T-helper 1 cell treated with Interleukin-12 subunit alpha and Interleukin-12 subunit beta and Interleukin-4 antibody, amounts not matched to agents 30 μg/mL and 1 μg/mL, for 36 hours (primary cell): ENCODE measurements around the gene TEX53.

Source experiments
- H3K27ac Mint-ChIP-seq: one replicate; pipeline ENCODE4 v1.8.0; 2021; ENCODE audit warnings: mild to moderate bottlenecking, mixed read lengths
- H3K27me3 Mint-ChIP-seq: one replicate; pipeline ENCODE4 v1.8.0; 2021; ENCODE audit warnings: low read depth, mixed read lengths
- H3K36me3 Mint-ChIP-seq: one replicate; pipeline ENCODE4 v1.8.0; 2021; ENCODE audit warnings: low read depth, mixed read lengths
- H3K4me1 Mint-ChIP-seq: one replicate; pipeline ENCODE4 v1.8.0; 2021; ENCODE audit warnings: low read depth, mixed read lengths
- H3K4me3 Mint-ChIP-seq: one replicate; pipeline ENCODE4 v1.8.0; 2021; ENCODE audit warnings: mild to moderate bottlenecking, moderate library complexity, mixed read lengths
- H3K9me3 Mint-ChIP-seq: one replicate; pipeline ENCODE4 v1.8.0; 2021; ENCODE audit warnings: mixed read lengths

Gene TEX53

DNA sequence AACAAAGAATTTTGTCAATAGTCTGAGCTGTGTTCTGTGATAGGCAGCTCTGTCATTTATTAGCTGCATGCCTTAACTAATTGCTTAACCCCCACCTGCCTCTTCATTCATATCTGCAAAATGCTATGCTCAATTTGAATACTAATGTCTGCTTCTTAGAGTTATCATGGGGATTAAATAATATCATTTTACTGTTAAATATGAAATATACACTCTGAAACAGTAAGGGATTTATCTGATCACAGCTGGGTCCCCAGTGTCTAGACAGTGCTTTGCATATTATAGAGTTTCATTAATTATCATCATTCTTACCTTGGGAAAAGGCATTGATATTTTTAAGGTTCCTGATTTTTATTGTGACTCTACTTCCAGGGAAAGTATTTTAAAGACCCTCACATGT, 12.4 kb upstream of the TEX53 start:
- no peak overlapping the region for H3K27ac Mint-ChIP-seq
- H3K27me3 Mint-ChIP-seq: peaks cover 1% of the 10 kb centered on the region
- peaks cover 6% of the 10 kb centered on the region for H3K4me1 Mint-ChIP-seq
- H3K4me3 Mint-ChIP-seq: no peak overlapping the region
- peaks cover 3% of the 10 kb centered on the region for H3K36me3 Mint-ChIP-seq
- H3K9me3 Mint-ChIP-seq: peaks cover 7% of the 10 kb centered on the region

GRCh38 chr9:114668146-114668545, 10.5 kb upstream of the TEX53 start:
- Mint-ChIP-seq H3K4me1 (peaks cover 4% of the 10 kb centered on the region), H3K27ac (no peak overlapping the region), H3K4me3 (no peak overlapping the region), H3K9me3 (peaks cover 7% of the 10 kb centered on the region), H3K36me3 (no peaks in the 10 kb centered on the region), H3K27me3 (peaks cover 11% of the 10 kb centered on the region)

GRCh38 chr9:114666851-114667250, 9.2 kb upstream of the TEX53 start:
- H3K9me3 Mint-ChIP-seq: peaks cover 7% of the 10 kb centered on the region
- peak overlapping the region; percentile 36 for H3K27ac Mint-ChIP-seq
- no peaks in the 10 kb centered on the region for H3K36me3 Mint-ChIP-seq
- no peak overlapping the region for H3K4me3 Mint-ChIP-seq
- H3K27me3 Mint-ChIP-seq: peaks cover 19% of the 10 kb centered on the region
- H3K4me1 Mint-ChIP-seq: peaks cover 8% of the 10 kb centered on the region

- Mint-ChIP-seq H3K9me3 (peaks cover 4% of the 10 kb centered on the region), H3K36me3 (no peaks in the 10 kb centered on the region), H3K4me1 (peaks cover 8% of the 10 kb centered on the region), H3K27me3 (peaks cover 19% of the 10 kb centered on the region), H3K27ac (peak overlapping the region; percentile 36), H3K4me3 (no peak overlapping the region)
Measured at GRCh38 chr9:114666401-114666800, 8.8 kb upstream of the TEX53 start.

DNA sequence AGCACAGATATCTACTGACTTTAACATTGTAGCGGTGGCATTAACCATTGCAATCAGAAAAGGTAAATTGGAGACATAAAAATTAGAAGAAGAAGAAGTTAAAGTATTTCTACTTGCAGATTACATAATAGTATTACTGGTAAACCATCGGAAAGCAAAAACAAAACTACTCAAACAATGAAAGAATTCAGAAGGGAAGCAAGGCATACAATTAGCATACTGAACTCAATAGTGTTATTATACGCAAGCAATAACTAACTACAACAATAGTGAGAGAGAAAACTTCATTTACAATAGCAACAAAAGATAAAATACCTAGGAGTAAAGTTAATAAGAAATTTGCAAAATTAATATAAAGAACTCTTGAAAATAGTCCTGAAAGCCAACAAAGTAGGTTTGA, 6.6 kb upstream of the TEX53 start:
- Mint-ChIP-seq H3K27me3 (peaks cover 19% of the 10 kb centered on the region), H3K27ac (no peak overlapping the region), H3K9me3 (no peaks in the 10 kb centered on the region), H3K36me3 (no peaks in the 10 kb centered on the region), H3K4me1 (peaks cover 8% of the 10 kb centered on the region), H3K4me3 (no peak overlapping the region)

GRCh38 chr9:114662081-114662989, 4.7 kb upstream of the TEX53 start:
- Mint-ChIP-seq H3K4me3 (no peak overlapping the region), H3K27ac (no peak overlapping the region), H3K27me3 (peaks cover 19% of the 10 kb centered on the region), H3K4me1 (peaks cover 8% of the 10 kb centered on the region), H3K9me3 (no peaks in the 10 kb centered on the region), H3K36me3 (no peaks in the 10 kb centered on the region)

DNA sequence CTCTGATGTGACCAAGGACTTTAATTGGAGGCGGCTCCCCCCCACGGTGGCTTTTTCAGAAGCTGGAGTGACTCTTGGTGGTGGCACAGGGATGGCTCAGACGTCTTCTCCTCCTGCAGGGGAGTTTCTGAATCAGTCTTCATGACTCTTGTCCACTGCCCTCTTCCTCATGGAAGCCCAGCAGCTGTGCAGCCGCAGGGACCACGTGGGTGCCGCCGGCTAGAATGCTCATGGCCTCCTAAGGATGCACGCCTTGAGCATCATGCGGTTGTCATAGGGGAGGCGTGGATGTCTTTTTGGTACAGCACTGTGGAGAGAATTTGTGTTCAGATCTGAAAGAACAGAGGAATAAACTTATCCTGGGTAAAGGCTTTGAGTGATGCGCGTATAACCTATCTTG, 1.3 kb downstream of the TEX53 start:
- Mint-ChIP-seq H3K27me3 (no peaks in the 10 kb centered on the region), H3K4me3 (no peak overlapping the region), H3K36me3 (peaks cover 2% of the 10 kb centered on the region), H3K9me3 (no peaks in the 10 kb centered on the region), H3K27ac (no peak overlapping the region), H3K4me1 (peaks cover 18% of the 10 kb centered on the region)

GRCh38 chr9:114655689-114656088, 1.9 kb downstream of the TEX53 start:
- H3K4me3 Mint-ChIP-seq: no peak overlapping the region

DNA sequence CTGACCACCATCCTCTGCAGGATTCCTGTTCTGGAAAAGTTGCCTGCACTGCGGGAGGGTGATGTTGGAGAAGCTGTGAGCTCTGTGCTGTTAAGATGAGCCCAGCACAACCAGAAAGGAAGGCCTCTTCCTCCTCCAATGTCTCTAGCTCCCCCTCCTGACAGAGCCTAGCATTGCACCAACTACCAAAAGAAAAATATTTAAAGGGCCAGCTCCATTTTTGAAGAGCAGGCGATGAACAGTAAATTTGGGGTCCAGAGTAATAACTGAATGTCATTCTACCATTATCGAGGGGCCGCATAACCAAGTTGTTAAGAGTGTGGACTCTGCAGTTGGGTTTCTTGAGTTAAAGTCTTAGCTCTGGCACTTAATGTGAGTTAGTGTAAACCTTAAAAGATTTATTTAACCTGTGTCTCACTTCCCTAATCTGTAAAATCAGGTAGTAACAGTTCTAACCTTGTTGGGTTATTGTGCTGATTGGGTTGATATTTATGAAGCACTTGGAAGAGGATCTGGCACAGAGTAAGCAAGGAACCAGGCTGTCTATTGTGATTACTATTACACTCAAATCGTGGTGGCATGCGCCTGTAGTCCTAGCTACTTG, 3.9 kb downstream of the TEX53 start:
- Mint-ChIP-seq H3K9me3 (no peaks in the 10 kb centered on the region), H3K27me3 (no peaks in the 10 kb centered on the region), H3K4me3 (no peak overlapping the region), H3K36me3 (peaks cover 11% of the 10 kb centered on the region), H3K27ac (no peak overlapping the region), H3K4me1 (peaks cover 18% of the 10 kb centered on the region)

More at GRCh38 chr9:114655689-114656088, 1.9 kb downstream of the TEX53 start:
- H3K4me1 Mint-ChIP-seq: peaks cover 18% of the 10 kb centered on the region
- H3K27ac Mint-ChIP-seq: no peak overlapping the region
- no peaks in the 10 kb centered on the region for H3K27me3 Mint-ChIP-seq
- H3K36me3 Mint-ChIP-seq: peaks cover 2% of the 10 kb centered on the region
- no peaks in the 10 kb centered on the region for H3K9me3 Mint-ChIP-seq

DNA sequence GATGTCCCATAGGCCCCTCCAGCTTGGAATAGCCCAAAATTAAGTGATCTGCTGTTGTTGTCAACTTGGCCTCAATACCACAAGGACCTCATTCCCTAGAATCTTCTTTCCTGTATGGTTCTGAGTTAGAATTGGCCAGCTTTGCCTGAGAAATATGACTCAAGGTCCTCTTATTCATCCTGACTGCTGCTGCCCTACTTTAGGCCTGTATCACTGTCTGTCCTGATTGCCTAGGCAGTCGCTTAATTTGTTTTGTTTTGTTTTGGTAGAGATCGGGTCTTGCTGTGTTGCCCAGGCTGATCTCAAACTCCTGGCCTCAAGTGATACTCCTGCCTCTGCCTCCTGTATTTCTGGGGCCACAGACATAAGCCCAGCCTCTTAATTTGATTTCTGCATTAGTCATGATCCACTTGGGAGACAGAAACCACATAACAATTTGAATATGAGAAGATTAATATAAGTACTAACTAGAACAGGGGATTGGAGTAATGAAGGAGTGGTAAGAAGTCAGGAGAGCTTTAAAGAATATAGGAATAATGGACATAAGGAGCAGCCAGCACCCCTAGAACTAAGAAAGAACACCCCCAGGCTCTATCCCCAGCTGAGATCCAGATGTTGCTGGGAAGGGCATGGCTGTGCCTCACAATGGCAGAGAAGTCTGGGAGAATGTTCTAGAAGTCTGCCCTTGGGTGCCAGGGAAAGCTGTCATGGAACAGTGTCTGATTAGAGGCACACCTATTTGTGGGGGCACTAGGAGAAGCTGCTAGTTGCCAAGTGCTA, 4.6 kb downstream of the TEX53 start:
- peaks cover 15% of the 10 kb centered on the region for H3K36me3 Mint-ChIP-seq
- no peak overlapping the region for H3K4me3 Mint-ChIP-seq
- H3K4me1 Mint-ChIP-seq: peaks cover 18% of the 10 kb centered on the region
- no peaks in the 10 kb centered on the region for H3K9me3 Mint-ChIP-seq
- H3K27me3 Mint-ChIP-seq: no peaks in the 10 kb centered on the region
- H3K27ac Mint-ChIP-seq: peak overlapping the region; percentile 43

GRCh38 chr9:114643896-114644295, 13.7 kb downstream of the TEX53 start:
- peaks cover 3% of the 10 kb centered on the region for H3K4me1 Mint-ChIP-seq
- H3K27me3 Mint-ChIP-seq: no peaks in the 10 kb centered on the region
- H3K27ac Mint-ChIP-seq: no peak overlapping the region
- peaks cover 63% of the 10 kb centered on the region for H3K36me3 Mint-ChIP-seq
- no peak overlapping the region for H3K4me3 Mint-ChIP-seq
- peaks cover 7% of the 10 kb centered on the region for H3K9me3 Mint-ChIP-seq

DNA sequence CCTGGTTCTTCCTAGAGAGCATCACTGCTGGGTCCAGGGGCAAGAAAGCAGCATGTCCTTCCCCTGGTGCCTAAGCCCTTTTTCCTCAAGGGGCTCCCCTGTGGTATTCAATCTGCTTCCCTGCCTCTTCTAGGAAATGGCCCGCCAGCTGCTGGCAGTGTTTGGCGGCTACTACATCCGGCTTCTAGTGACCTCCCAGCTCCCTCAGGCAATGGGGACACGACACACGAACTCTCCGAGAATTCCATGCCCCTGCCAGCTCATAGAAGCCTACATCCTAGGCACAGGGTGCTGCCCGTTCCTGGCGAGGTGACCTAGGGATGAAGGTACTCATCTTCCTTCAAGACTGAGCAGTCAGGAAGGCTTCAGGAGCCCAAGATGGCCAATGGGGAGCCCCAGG, 14.6 kb downstream of the TEX53 start:
- H3K27ac Mint-ChIP-seq: no peak overlapping the region
- peaks cover 3% of the 10 kb centered on the region for H3K4me1 Mint-ChIP-seq
- H3K36me3 Mint-ChIP-seq: peaks cover 59% of the 10 kb centered on the region
- peaks cover 7% of the 10 kb centered on the region for H3K9me3 Mint-ChIP-seq
- H3K4me3 Mint-ChIP-seq: no peak overlapping the region
- H3K27me3 Mint-ChIP-seq: no peaks in the 10 kb centered on the region

DNA sequence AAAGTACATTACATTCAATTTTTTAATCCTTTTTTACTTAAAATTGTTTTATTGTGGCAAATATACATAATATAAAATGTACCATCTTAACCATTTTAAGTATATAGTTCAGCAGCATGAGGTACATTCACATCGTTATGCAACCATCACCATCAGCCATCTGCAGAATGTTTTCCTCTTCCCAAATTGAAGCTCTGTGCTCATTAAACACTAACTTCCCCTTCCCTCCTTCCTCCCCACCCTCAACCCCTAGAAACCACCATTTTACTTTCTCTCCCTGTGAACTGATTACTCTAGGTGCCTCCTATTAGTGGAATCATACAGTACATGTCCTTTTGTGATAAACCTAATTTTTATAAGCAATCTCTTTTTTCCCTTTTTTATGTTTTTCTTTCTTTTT, 15.6 kb downstream of the TEX53 start:
- H3K36me3 Mint-ChIP-seq: peaks cover 53% of the 10 kb centered on the region
- H3K4me1 Mint-ChIP-seq: peaks cover 3% of the 10 kb centered on the region
- H3K27me3 Mint-ChIP-seq: no peaks in the 10 kb centered on the region
- no peak overlapping the region for H3K27ac Mint-ChIP-seq
- peaks cover 2% of the 10 kb centered on the region for H3K9me3 Mint-ChIP-seq
- H3K4me3 Mint-ChIP-seq: no peak overlapping the region

GRCh38 chr9:114638404-114638803, 19.2 kb downstream of the TEX53 start:
- no peaks in the 10 kb centered on the region for H3K9me3 Mint-ChIP-seq
- H3K27ac Mint-ChIP-seq: no peak overlapping the region
- H3K27me3 Mint-ChIP-seq: no peaks in the 10 kb centered on the region
- peaks cover 34% of the 10 kb centered on the region for H3K36me3 Mint-ChIP-seq
- no peak overlapping the region for H3K4me3 Mint-ChIP-seq
- H3K4me1 Mint-ChIP-seq: peaks cover 3% of the 10 kb centered on the region
